GM13977 (cell line): ENCODE data around the gene MAGI2.

Source experiments
- DNase-seq: peaks from one replicate; pipeline ENCODE4 v3.0.0; 2012; ENCODE audit warnings: low spot score
- in situ Hi-C: fragments of 300-500 bp; cut with MboI; formaldehyde crosslinking; loops from one replicate; pipeline ENCODE4 v1.12.0; 2022; ENCODE audit warnings: low sequenced_read_pairs, low pct_unique_long_range_greater_than_20kb, mixed read lengths, inconsistent platforms; ENCODE audit not compliant: unreplicated experiment
- TF ChIP-seq, protein P1 (sequence below): IDR thresholded peaks from 2 replicates; pipeline ENCODE4 v1.5.1; 2012; ENCODE audit warnings: mild to moderate bottlenecking, control low read depth; ENCODE audit not compliant: insufficient read depth; ENCODE audit errors: extremely low read depth, missing control alignments

MAGI2 gene

GRCh38 chr7:78226059-78226719 is 1227.3 kb downstream of the MAGI2 start:
- DNase-seq, result peak; percentile 11
- in situ Hi-C loops, result no loop called here
- TF ChIP-seq, protein P1, sequence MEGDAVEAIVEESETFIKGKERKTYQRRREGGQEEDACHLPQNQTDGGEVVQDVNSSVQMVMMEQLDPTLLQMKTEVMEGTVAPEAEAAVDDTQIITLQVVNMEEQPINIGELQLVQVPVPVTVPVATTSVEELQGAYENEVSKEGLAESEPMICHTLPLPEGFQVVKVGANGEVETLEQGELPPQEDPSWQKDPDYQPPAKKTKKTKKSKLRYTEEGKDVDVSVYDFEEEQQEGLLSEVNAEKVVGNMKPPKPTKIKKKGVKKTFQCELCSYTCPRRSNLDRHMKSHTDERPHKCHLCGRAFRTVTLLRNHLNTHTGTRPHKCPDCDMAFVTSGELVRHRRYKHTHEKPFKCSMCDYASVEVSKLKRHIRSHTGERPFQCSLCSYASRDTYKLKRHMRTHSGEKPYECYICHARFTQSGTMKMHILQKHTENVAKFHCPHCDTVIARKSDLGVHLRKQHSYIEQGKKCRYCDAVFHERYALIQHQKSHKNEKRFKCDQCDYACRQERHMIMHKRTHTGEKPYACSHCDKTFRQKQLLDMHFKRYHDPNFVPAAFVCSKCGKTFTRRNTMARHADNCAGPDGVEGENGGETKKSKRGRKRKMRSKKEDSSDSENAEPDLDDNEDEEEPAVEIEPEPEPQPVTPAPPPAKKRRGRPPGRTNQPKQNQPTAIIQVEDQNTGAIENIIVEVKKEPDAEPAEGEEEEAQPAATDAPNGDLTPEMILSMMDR, result peak; percentile 38

- in situ Hi-C loops, result no loop called here
- no peak for DNase-seq
- TF ChIP-seq, protein P1, result no peak
Observed at GRCh38 chr7:78225534-78225933, 1227.9 kb downstream of the MAGI2 start.

- in situ Hi-C loops, result no loop called here
- no peak for DNase-seq
- TF ChIP-seq, protein P1, result no peak
Observed at GRCh38 chr7:78224923-78225322, 1228.5 kb downstream of the MAGI2 start.

DNA sequence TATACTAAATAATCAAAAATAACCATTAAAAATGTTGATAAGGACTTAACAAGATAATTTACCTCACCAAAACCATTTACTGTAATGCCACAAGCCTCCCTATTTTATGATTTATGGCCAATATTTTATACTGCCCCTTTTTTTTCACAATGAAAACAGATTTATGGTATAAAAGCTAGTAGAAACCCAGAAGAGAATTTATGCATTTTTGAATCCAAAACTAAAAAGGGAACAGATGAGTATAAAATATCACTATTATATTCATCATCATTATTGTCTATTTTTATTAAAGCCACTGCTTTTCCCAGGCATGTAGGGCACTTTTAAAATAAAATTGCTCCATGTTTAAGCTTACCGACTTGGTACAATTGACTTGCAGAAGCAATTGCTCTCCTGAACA is 1229.9 kb downstream of the MAGI2 start:
- TF ChIP-seq, protein P1, result no peak
- DNase-seq, result no peak
- in situ Hi-C loops, result no loop called here

DNA sequence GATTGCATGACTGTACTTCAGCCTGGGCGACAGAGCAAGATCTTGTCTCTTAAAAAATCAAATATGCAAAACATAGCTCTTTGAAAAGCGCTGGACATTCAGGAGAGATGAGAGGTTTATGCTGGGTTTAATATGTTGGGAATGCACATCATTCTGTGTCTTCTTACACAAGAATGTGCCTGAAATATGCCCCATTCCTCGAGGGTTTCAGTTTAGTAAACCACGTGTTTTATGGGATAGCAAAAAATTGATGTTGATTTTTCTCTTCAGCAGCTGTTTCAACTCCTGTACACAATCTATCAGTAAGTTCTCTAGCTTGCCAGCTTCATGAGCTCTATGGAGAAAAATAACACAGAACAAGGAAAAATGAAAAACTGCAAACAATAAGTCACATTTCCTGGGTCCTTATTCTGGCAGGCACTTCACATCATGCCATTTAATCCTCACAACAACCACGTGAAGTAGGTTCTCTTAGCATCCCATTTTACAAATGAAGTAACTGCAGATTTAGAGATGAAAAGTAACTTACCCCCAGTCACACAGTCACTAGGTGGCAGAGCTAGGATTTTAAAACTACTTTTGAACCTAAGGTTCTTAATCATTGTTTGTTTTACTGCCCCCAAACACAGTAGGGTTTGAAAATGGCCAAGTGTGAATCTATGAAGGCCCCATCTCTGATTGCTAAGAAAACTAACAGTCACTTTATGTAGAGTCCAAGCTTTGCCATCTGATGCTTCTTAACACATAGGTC is 1231.3 kb downstream of the MAGI2 start:
- TF ChIP-seq, protein P1, result no peak
- in situ Hi-C loops, result no loop called here
- DNase-seq, result no peak

- TF ChIP-seq, protein P1, result no peak
Observed at GRCh38 chr7:78220754-78221153, 1232.7 kb downstream of the MAGI2 start.

More at GRCh38 chr7:78220754-78221153, 1232.7 kb downstream of the MAGI2 start:
- in situ Hi-C loops, result no loop called here
- DNase-seq, result no peak
